ENCODE measurements around the gene DRICH1.

The DRICH1 gene

GRCh38 chr22:23621082-23621780, 10.9 kb downstream of the DRICH1 start:
- no peak for DNase-seq (ENCODE audit: low read depth in 1 of 2, low spot score in 1 of 2)
- H3K27me3 ChIP-seq (ENCODE audit: insufficient read depth, poor library complexity, severe bottlenecking): no peaks in the 10 kb centered on the region
- no peak overlapping the region for H3K27ac ChIP-seq (replicated peaks)
- H3K4me3 ChIP-seq (replicated peaks; ENCODE audit: insufficient read depth, low read length): no peak overlapping the region
- no peak for TF ChIP-seq POLR2AphosphoS5 (IDR thresholded peaks at IDR 0.05; ENCODE audit: low read depth)
- no peak for TF ChIP-seq REST (IDR thresholded peaks at IDR 0.05; ENCODE audit: insufficient replicate concordance, low read depth)

GRCh38 chr22:23613193-23613972, 18.7 kb downstream of the DRICH1 start:
- TF ChIP-seq REST (IDR thresholded peaks at IDR 0.05; ENCODE audit: insufficient replicate concordance, low read depth) (no peak), SPI1 (IDR thresholded peaks at IDR 0.05; ENCODE audit: borderline replicate concordance, low read depth) (no peak), CTCF (IDR thresholded peaks at IDR 0.05; ENCODE audit: insufficient read depth, low read length) (no peak), POLR2AphosphoS5 (IDR thresholded peaks at IDR 0.05; ENCODE audit: low read depth) (no peak), GABPA (IDR thresholded peaks at IDR 0.05; ENCODE audit: low read depth) (no peak)
- Histone ChIP-seq H3K27ac (replicated peaks) (no peak overlapping the region), H3K4me3 (replicated peaks; ENCODE audit: insufficient read depth, low read length) (no peak overlapping the region), H3K27me3 (ENCODE audit: insufficient read depth, poor library complexity, severe bottlenecking) (no peaks in the 10 kb centered on the region)
- DNase-seq (ENCODE audit: low read depth in 1 of 2, low spot score in 1 of 2): no peak

- no peak for TF ChIP-seq REST (IDR thresholded peaks at IDR 0.05; ENCODE audit: insufficient replicate concordance, low read depth)
- H3K27me3 ChIP-seq (ENCODE audit: insufficient read depth, poor library complexity, severe bottlenecking): no peaks in the 10 kb centered on the region
- DNase-seq (ENCODE audit: low read depth in 1 of 2, low spot score in 1 of 2): peak in 1 of 2 experiments; percentile 7
- no peak overlapping the region for H3K4me3 ChIP-seq (replicated peaks; ENCODE audit: insufficient read depth, low read length)
- no peak overlapping the region for H3K27ac ChIP-seq (replicated peaks)
Observed at GRCh38 chr22:23609983-23610781, 21.9 kb downstream of the DRICH1 start.
